ENCODE data around the gene POLA2.

POLA2 gene

GRCh38 chr11:65298131-65298535 is 36.4 kb downstream of the POLA2 start:
- no peak for DNase-seq (ENCODE audit: extremely low read depth, low read depth)
- TF ChIP-seq, protein P1, sequence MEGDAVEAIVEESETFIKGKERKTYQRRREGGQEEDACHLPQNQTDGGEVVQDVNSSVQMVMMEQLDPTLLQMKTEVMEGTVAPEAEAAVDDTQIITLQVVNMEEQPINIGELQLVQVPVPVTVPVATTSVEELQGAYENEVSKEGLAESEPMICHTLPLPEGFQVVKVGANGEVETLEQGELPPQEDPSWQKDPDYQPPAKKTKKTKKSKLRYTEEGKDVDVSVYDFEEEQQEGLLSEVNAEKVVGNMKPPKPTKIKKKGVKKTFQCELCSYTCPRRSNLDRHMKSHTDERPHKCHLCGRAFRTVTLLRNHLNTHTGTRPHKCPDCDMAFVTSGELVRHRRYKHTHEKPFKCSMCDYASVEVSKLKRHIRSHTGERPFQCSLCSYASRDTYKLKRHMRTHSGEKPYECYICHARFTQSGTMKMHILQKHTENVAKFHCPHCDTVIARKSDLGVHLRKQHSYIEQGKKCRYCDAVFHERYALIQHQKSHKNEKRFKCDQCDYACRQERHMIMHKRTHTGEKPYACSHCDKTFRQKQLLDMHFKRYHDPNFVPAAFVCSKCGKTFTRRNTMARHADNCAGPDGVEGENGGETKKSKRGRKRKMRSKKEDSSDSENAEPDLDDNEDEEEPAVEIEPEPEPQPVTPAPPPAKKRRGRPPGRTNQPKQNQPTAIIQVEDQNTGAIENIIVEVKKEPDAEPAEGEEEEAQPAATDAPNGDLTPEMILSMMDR (IDR thresholded peaks at IDR 0.05; ENCODE audit: low read depth, low read length), result no peak

- TF ChIP-seq, protein P1 (IDR thresholded peaks at IDR 0.05; ENCODE audit: low read depth, low read length), result no peak
- no peak for DNase-seq (ENCODE audit: extremely low read depth, low read depth)
Measured at GRCh38 chr11:65298655-65299179, 37.0 kb downstream of the POLA2 start.

DNA sequence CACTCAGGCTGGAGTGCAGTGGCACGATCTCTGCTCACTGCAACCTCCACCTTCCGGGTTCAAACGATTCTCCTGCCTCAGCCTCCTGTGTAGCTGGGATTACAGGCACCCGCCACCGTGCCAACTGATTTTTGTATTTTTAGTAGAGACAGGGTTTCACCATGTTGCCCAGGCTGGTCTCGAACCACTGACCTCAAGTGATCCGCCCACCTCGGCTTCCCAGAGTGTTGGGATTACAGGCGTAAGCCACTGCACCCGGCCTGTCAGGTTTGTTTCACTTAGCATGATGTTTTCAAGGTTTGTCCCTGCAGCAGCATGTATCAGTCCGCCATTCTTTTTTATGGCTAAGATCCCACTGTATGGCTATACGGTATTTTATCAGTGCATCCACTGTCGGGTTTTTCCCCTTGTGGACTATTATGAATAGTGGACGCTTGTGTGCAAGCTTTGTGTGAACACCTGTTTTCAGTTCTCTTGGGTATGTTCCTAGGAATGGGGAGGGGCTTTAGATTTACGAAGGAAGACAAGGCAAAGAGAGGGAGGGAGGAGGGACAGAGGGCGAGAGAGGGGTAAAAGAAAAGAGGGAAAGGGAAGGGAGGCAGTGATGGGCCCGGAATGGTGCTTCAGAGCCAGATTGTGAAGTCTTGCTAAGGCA is 39.0 kb downstream of the POLA2 start:
- TF ChIP-seq, protein P1 (IDR thresholded peaks at IDR 0.05; ENCODE audit: low read depth, low read length), result no peak
- no peak for DNase-seq (ENCODE audit: extremely low read depth, low read depth)

GRCh38 chr11:65301491-65302329 is 39.9 kb downstream of the POLA2 start:
- no peak for DNase-seq (ENCODE audit: extremely low read depth, low read depth)
- TF ChIP-seq, protein P1 (IDR thresholded peaks at IDR 0.05; ENCODE audit: low read depth, low read length), result no peak

DNA sequence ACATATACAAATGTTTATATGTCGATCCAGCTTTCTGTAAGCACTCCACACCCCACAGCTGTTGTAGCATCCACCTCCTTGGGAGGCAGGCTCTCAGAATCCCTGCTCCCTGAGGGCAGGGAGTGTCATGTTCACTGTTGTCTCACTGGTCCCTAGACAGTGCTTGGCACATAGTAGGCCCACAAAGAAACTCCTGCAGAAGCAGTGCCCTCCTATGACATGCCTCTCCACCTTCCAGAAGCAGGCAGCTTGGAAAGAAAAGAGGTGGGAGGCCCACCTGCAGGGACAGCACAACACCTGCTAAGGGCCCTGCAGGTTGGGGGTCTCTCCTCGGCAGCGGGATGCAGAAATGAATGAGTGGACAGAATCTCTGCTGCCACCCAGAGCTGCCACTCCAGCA is 41.8 kb downstream of the POLA2 start:
- DNase-seq (ENCODE audit: extremely low read depth, low read depth), result no peak
- TF ChIP-seq, protein P1 (IDR thresholded peaks at IDR 0.05; ENCODE audit: low read depth, low read length), result no peak

- TF ChIP-seq, protein P1 (IDR thresholded peaks at IDR 0.05; ENCODE audit: low read depth, low read length), result no peak
- no peak for DNase-seq (ENCODE audit: extremely low read depth, low read depth)
Measured at GRCh38 chr11:65304110-65304509, 42.3 kb downstream of the POLA2 start.

- DNase-seq (ENCODE audit: extremely low read depth, low read depth), result no peak
- TF ChIP-seq, protein P1 (IDR thresholded peaks at IDR 0.05; ENCODE audit: low read depth, low read length), result no peak
Measured at GRCh38 chr11:65304613-65305012, 42.9 kb downstream of the POLA2 start.
